GM21526 (cell line): ENCODE results near the gene PARP8.
A peak's percentile ranks its signal among the peaks of the same experiment; 100 is the strongest.
"Not testable (repeated sequence)": the region's sequence is repeated elsewhere in the genome, so short reads cannot be mapped to it uniquely, and the experiment has no call there.

Experiments
- ATAC-seq: cut with Tn5 transposase; IDR thresholded peaks from one replicate; pipeline ENCODE4 v1.9.1; 2021; ENCODE audit warnings: moderate library complexity; ENCODE audit not compliant: unreplicated experiment, low FRiP score

PARP8 gene, protein sequence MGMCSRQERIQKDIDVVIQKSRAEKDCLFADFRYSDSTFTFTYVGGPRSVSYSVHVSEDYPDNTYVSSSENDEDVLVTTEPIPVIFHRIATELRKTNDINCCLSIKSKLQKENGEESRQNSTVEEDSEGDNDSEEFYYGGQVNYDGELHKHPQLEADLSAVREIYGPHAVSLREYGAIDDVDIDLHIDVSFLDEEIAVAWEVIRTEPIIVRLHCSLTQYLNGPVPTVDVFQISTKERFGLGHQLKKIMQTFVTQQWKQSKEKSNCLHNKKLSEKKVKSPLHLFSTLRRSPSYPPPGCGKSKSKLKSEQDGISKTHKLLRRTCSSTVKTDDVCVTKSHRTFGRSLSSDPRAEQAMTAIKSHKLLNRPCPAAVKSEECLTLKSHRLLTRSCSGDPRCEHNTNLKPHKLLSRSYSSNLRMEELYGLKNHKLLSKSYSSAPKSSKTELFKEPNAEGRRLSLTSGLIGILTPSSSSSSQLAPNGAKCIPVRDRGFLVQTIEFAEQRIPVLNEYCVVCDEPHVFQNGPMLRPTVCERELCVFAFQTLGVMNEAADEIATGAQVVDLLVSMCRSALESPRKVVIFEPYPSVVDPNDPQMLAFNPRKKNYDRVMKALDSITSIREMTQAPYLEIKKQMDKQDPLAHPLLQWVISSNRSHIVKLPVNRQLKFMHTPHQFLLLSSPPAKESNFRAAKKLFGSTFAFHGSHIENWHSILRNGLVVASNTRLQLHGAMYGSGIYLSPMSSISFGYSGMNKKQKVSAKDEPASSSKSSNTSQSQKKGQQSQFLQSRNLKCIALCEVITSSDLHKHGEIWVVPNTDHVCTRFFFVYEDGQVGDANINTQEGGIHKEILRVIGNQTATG

DNA sequence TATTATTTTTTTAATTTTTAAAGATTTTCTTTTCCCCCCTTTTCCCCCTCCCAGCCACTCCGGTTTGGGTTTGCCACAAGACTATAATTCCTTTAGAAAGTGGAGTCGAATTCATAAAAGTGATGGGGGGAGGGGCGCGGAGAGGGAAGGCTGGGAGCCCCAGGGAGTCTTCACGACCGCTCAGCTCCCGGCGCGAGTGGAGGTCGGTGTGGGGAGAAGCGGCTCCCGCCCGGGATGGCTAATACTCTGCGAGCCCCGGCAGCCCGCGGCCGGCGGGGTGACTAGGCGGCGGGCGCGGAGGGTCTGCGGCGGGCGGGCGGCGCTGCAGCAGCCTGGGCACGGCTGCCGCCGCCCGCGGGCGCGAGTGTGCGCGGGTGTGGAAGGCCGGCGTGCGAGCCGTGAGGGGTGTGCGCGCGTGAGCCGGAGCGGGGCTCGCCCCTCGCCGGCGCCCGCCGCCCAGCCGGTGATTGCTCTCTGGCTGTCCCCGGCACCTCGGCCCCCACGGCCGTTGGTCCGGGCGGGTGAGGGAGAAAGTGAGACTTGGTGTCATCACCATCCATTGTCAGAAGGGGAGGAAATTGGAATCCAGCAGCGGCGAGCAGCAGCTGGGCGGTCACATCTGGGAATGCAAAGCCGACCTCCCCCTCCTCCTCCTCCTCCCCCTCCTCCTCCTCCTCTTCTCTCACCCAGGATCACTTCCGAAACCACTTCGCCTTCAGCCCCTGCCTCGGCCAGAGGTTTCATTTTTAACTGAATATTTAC is at the start of gene PARP8:
TSS of gene PARP8 (plus strand) at position 377 of the 762 bp plus-strand sequence. CDS start 459 bp downstream, outside the sequence.
- ATAC-seq = peak; percentile 49

DNA sequence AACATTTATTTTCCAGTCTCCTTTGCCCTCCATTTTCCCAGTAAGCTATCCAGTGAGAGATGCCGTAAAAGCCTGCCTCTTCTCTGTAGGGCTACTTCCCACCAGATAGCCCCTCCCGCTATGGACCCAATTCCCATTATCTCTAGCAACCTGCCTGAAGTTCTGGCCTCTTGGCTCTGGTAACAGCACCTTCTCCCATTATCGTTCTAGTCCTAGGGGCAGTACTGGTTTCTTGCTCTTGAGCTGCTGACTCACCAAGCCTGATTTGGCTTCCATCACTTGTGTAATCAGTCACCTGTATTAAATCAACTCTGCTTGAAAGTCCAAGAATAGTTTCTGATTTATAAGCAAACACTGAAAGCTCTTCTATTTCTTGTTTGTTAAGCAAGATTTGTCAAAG is 42.8 kb upstream of the PARP8 start:
- ATAC-seq = no peak

DNA sequence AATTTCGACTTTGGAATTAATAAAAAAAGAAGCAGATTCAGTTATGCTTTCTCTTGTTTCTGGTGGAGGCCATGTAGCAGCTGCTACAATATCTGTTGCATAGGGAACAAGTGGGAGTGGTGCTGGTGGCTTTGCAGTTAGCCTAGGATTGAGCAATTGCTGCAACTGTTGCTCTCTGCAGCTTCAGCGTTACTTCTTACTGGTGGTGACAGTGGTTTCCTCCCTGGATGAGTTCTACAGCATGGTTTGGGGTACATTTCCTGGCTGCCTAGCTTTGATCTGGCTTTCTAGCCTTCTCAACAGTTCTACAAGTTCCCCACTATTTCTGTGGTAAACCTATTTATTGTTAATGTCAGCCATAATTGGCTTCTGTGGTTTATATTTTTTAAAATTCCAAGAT is 31.6 kb upstream of the PARP8 start:
- ATAC-seq = not testable (repeated sequence)

DNA sequence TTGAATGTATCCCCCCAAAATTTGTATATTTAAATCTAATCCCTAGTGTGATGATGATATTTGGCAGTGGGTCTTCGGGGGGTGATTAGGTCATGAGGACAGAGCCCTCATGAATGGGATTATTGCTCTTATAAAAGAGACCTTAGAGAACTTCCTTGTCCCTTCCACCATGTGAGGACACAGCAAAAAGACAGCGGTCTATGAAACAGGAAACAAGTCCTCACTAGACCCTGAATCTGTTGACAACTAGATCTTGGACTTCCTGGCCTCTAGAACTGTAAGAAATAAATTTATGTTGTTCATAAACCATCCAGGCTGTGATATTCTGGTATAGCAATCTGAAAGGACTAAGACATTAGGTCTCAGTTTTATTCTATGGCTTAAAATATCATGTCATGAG is 28.9 kb upstream of the PARP8 start:
- ATAC-seq = not testable (repeated sequence)

DNA sequence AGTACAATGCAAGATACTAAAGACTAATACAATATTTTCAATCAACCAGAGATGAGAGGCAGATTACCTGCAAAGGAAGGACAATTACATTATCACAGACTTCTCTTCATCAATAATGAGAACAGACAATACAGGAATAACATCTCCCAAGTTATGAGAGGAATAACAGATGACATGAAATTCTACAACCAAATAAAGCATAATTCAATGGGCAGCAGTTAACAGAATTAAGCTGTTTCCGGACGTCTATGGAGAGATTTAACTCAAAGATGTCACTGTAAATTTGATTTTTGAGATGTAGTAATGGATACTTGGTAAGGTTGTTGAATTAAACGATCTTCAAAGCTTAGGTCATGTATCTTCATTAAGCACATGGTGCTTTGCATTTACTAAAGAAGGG is 19.8 kb upstream of the PARP8 start:
- no peak for ATAC-seq

DNA sequence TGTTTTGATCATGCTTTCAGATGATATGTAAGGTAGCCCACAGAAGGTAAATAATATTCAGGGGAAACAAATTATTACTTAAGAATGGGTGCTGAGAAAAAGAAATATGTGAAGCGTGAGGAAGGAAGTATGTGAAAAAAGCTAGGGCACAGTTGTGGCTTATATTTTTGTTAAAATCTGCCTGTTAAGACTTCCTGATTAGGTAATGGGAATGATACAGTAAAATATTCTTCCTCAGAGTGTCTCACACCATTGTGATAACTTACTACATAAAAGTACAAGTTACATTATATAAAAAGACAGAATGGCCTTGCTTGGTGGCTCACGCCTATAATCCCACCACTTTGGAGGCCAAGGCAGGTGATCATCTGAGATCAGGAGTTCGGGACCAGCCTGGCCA is 18.7 kb upstream of the PARP8 start:
- ATAC-seq = no peak

DNA sequence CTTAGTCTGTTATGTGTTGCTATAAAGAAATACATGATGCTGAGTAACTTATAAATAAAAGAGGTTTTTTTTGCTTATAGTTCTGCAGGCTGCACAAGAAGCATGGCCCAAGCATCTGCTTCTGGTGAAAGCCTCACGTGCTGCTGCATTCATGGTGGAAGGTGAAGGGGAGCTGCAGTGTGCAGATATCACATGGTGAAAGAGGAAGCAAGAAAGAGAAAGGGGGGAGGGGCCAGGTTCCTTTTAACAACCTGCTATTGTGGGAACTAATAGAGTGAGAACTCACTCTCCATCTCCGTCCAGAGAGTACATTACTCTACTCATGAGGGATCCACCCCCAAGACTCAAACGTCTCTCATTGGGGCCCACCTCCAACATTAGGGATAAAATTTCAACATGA is 12.5 kb upstream of the PARP8 start:
- ATAC-seq = peak; percentile 98

DNA sequence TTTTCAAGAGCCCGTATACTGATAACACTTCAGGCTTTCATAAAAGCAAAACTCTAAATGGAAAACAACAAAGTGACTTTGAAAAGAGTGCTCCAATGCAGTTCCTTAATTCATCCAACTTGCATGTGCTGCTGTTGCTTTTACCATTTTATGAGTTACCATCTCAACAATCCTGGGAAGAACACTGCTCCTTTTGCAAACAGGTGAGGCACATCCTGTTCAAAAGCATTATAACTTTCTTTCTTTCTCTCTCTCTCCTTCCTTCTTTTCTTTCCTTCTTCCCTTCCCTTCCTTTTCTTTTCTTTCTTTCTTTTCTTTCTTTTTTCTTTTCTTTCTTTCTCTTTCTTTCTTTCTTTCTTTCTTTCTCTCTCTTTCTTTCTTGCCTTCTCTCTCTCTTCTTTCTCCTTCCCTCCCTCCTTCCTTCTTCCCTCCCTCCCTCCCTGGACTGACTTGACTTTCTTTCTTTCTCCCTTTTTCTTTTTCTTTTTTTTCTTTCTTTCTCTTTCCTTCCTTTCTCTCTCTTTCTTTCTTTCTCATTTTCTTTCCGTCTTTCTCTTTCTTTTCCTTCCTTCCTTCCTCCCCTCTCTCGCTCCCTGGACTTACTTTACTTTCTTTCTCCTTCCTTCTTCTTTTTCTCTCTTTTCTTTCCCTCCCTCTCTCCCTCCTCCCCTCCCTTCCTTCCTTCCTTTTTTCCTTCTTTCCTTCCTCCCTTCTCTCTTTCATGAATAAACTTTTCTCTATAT is 11.2 kb upstream of the PARP8 start:
- ATAC-seq = no peak

DNA sequence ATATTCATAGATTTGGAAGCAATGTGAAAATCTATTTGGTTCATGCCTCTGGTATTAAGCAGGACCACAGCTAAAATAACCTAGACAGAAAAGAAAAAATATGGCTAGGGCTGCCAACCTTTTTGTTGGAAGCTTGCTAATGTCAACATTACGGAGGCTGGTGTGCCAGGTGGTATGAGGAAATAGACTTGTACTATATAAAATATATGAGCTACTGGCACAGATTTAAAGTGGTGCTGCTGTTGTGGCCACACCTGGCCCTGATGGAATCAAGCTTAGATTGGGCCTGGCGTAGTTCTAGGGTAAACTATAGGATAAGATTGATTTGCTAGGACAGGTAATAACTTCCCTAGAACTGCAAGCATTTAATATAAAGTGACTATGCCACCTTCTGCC is 10.6 kb upstream of the PARP8 start:
- no peak for ATAC-seq

DNA sequence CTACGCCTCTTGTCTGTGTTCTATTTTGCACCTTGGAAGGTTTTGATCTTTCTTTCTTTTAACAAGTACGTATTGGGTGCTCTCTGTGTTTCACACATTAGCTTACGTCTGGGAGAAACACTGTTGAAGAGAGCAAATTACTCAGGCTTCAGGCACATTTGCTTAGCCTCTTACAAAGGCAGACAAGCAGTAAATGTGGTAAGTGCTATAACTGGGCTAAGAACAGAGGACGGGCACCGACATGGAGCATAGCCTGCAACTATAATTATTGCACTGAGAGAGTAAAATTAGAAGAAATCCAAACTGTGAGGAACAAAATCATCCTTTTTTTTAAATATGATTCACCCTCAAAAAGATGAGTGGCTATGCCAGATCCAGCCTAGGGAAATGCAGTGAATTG is 9.4 kb upstream of the PARP8 start:
- no peak for ATAC-seq

DNA sequence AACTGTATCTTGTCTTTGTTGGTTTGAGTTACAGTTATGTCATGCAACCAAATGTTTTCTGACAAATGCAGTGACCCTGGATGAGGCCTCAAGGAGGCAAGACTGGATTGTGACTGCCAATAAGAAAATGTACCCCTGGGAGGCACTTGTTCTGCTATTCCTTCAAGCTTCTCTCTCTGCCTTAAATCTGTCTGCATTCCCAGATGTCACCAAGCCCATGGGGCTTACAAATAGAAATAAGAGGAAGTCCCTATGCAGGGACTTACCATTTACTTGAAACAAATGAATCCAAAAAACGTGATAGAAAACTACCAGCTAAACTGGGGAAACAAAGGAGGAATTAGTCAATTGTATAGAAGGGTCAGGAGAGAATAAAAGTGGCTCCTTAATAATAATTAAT is 8.2 kb upstream of the PARP8 start:
- ATAC-seq = no peak

DNA sequence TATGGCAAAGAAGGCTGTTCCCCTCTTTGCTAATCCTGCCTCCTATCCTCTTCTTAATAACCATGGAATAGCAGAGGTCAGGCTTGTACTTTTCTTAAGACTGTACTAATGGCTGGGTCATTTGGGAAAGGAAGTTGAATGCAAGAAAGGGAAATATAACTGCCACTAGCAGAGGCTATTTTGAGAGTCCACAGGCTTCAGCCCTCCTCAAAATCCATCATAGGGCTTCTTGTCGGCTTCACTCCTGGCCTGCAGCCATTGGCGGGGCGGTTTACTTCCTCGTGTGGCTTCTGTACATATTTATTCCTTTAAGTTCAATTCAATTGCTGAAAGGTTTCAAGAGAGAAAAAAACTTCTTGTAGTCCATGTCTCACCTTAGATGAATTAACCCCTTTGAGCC is 2.8 kb upstream of the PARP8 start:
- ATAC-seq = no peak

DNA sequence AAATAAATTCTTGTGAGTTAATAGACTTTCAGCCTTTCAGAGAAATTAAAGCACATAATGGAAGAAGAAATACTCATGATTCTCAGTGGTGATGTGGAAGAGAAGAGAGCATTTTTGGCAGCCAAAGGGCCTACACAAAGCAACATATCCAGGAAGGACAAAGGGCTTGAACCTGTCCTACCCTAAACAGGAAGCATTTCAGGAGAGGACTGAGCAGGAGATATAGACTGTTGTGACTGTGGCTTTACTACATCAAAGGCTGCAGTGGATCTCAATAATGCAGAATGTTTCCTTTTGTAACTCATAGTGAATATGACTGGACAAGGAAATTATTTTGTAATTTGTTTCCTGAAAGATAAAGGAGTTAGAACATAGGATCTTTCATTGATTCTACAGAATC is 1.3 kb upstream of the PARP8 start:
- ATAC-seq = no peak

DNA sequence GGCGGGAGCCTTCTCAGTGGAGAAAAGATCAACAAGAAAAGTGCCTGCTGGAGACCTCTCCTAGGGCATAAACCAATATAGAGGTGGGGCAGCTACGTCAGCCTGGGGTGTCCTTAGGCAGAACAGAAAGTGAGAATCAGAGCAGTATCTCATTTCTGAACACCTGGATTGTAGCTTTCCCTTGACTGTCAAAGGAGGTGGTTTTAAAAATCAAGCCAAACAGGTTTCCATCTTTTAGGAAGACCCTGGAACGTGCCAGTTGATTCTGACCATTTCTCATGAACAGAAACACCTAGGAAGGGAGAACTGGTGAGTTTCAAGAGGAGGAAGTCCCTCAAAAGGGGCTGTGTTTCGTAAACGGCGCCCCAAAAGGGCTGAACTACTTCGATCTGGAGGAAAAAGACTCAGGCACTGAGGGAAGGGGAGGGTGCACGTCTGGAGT is 655 bp upstream of the PARP8 start:
- not testable (repeated sequence) for ATAC-seq

DNA sequence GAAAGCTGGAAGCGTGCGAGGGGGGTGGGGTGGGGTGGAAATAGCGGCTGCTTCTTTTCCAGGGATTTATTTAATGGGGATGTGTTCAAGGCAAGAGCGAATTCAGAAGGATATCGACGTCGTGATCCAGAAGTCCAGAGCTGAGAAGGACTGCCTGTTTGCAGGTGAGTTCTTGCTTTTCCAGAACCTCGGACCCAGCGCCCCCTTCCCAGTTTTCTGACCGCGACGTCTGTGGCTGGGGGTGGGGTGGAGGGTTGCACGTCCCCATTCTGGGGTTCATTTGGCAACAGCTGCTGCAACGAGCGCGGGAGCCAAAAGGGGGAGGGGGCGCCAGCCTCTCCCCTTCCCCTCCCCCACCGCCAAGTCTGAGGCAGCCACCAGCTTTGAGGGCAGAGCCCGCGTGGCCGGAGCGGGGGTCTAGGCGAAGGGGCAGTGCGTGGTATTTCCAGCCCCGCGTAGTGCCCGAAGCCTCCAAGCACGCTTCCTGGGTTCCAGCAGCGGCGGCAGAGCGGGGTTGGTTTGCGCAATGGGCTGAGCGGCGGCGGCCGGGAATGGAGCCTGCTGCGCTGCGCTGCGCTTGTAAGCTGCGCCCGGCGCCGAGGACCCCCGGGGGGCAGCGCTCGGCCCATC is 701 bp downstream of the PARP8 start:
- ATAC-seq = peak; percentile 46

DNA sequence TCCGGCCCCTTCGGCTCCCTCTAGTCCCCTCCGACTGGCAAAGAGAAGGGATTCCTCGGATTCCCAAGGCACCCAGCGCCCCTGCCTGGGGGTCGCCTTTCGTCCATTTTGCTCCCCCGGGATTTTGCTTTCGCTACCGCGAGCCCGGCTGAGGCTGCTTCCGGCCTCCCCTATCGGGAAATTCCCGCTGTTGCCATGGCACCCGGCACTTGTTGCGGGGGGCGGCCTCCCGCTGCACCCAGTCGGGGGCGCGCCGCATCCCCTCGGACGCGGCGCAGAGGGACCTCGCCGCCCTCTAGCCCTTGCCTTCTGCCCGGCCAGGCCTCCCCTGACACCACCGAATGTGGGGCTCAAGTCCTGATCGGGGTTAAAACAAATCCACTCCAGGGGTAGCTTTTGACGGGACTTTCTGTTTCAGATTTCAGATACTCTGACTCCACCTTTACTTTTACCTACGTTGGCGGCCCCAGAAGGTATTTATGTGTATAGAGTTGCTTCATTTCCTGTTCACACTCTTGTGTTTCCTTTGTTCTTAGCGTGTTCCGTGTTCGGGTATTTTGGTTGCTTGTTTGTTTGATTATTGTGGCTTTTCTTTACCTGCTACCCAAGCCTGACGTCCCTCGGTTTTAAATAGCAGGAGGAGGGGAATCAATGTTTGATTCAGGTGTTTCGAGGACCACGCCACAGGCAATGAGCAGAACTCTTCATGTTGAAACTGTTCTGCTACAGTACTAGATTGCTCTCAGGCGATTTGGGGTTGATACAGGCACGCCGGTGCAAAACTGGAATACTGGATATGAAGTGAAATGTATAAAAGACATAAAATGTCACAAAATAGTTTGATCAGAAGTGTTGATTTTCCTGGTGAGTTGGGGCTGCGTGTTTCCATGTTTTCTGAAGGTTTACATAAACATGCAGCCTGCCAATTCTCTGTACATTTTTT is 1.5 kb downstream of the PARP8 start:
- ATAC-seq = peak; percentile 80

DNA sequence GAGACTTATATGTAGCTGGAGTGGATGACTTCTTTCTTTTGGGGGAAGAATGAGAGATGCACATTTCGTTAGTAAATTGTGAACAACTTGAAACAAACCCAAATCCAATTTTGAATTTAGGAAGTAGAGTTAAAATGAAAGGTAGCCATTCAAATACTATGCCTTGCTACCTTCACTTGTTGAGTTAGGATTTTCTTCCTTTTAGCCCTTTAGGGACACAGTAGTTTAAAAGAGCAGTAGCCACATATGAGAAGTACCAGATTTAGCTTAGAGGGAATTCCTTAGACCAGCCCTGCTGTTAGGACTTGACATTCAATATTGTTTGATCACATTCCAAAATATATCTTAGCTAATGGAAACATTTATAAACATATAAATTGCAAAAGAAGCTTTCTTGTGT is 2.2 kb downstream of the PARP8 start:
- not testable (repeated sequence) for ATAC-seq

DNA sequence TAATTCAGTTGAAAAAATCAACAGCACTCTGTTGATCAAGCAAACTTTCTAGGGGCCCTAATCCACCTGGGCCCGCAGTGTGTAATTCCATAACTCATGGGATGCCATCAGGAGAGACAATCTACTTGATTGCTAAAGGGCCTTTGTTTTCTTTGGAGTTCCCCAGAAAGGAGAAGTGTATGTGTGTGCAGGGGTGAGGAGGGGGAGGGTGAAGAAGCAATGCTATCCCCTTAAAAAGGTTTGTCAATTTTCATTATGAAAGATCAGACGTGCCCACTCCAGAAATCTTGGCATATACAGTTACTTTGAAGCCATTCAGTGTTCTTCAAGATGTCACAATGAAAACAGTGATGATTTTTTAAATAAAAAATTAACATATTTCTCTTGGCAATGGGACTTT is 6.2 kb downstream of the PARP8 start:
- ATAC-seq = no peak

DNA sequence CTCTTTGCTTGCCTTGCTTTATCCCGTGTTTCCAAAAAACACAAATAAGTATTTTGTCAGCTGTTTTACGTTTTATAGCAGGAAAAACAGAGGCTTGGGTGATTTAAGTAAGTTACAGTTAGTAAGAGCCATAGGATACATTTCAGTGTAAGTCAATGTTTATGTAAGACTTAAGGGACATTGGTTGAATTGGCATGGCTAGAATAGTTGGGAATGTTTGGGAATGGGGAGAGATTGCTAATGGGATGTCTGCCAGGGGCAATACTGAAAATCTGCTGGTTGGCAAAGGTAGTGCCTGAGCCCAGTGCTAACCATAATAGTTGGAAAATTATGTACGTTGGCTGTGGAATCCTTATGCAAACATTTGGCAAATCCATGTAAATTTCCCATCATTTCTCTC is 7.0 kb downstream of the PARP8 start:
- ATAC-seq = not testable (repeated sequence)
